WTC11 (cell line): ENCODE measurements around the gene SLC28A1. TPM values are rescaled to one million over a fixed set of nuclear protein-coding genes. Genes with fewer than 3 reads are reported as not detected.

Experiments
- ATAC-seq: fragments of 200-7000 bp; cut with Tn5 transposase; 2 replicates; pipeline ENCODE4 v1.10.0; 2021; ENCODE audit warnings: mild to moderate bottlenecking, moderate library complexity
- CTCF ChIA-PET: fragments of 300-600 bp; sonication (Branson Sonifier 250); formaldehyde crosslinking; loops from one replicate; lab custom pipeline; 2021; ENCODE audit warnings: antibody characterized with exemption; lab: Charles Lee
- POLR2A ChIA-PET: fragments of 350-600 bp; sonication (Branson Sonifier 250); formaldehyde crosslinking; loops from one replicate; lab custom pipeline; 2021; ENCODE audit warnings: antibody characterized with exemption; lab: Charles Lee
- DNase-seq: peaks from one replicate; pipeline ENCODE4 v3.0.0; 2021; ENCODE audit warnings: low spot score
- H3K27ac Mint-ChIP-seq: 2 replicates; pipeline ENCODE4 v1.8.0; 2021; ENCODE audit warnings: mixed read lengths
- H3K27me3 Mint-ChIP-seq: 2 replicates; pipeline ENCODE4 v1.8.0; 2021; ENCODE audit warnings: low read depth, mild to moderate bottlenecking, moderate library complexity, mixed read lengths
- H3K36me3 Mint-ChIP-seq: 2 replicates; pipeline ENCODE4 v1.8.0; 2021; ENCODE audit warnings: mixed read lengths
- H3K4me1 Mint-ChIP-seq: 2 replicates; pipeline ENCODE4 v1.8.0; 2022; ENCODE audit warnings: mixed read lengths
- H3K4me3 Mint-ChIP-seq: 2 replicates; pipeline ENCODE4 v1.8.0; 2021; ENCODE audit warnings: mild to moderate bottlenecking, moderate library complexity, mixed read lengths
- H3K9me3 Mint-ChIP-seq: 2 replicates; pipeline ENCODE4 v1.8.0; 2021; ENCODE audit warnings: mixed read lengths
- AR ChIP-seq: fragments of 250-450 bp; sonication (Bioruptor Pico); IDR thresholded peaks from 2 replicates; pipeline ENCODE4 v1.9.0; 2021; ENCODE audit warnings: mild to moderate bottlenecking
- ARID4B ChIP-seq: sonication (generic); formaldehyde crosslinking; IDR thresholded peaks from 2 replicates; pipeline ENCODE4 v1.8.0; 2023; ENCODE audit warnings: missing genetic modification reagents, mild to moderate bottlenecking, borderline replicate concordance
- CBFB ChIP-seq: sonication (generic); formaldehyde crosslinking; IDR thresholded peaks from 2 replicates; pipeline ENCODE4 v1.8.1; 2022; ENCODE audit warnings: mild to moderate bottlenecking, low read depth, missing genetic modification reagents
- E2F1 ChIP-seq: sonication (generic); formaldehyde crosslinking; IDR thresholded peaks from 2 replicates; pipeline ENCODE4 v1.8.0; 2022; ENCODE audit warnings: mild to moderate bottlenecking, missing genetic modification reagents
- EMX1 ChIP-seq: fragments of 250-450 bp; sonication (Bioruptor Pico); IDR thresholded peaks from 2 replicates; pipeline ENCODE4 v1.8.0; 2021; ENCODE audit warnings: mild to moderate bottlenecking
- FOXK1 ChIP-seq: sonication (generic); formaldehyde crosslinking; IDR thresholded peaks from 2 replicates; pipeline ENCODE4 v1.8.0; 2022; ENCODE audit warnings: mild to moderate bottlenecking, moderate library complexity, missing genetic modification reagents
- GABPB1 ChIP-seq: sonication (generic); formaldehyde crosslinking; IDR thresholded peaks from 2 replicates; pipeline ENCODE4 v1.8.1; 2023; ENCODE audit warnings: mild to moderate bottlenecking, missing genetic modification reagents
- NR2C2 ChIP-seq: sonication (generic); formaldehyde crosslinking; IDR thresholded peaks from 2 replicates; pipeline ENCODE4 v1.8.0; 2022; ENCODE audit warnings: mild to moderate bottlenecking, missing genetic modification reagents
- NR3C1 ChIP-seq: sonication (generic); formaldehyde crosslinking; conservative IDR thresholded peaks from 2 replicates; pipeline ENCODE4 v1.8.1; 2023; ENCODE audit warnings: low read depth, mild to moderate bottlenecking, missing genetic modification reagents
- PRDM15 ChIP-seq: sonication (generic); formaldehyde crosslinking; IDR thresholded peaks from 2 replicates; pipeline ENCODE4 v1.8.0; 2022; ENCODE audit warnings: missing genetic modification reagents
- PRRX2 ChIP-seq: fragments of 250-450 bp; sonication (Bioruptor Pico); IDR thresholded peaks from 2 replicates; pipeline ENCODE4 v1.8.0; 2021; ENCODE audit warnings: mild to moderate bottlenecking
- RORB ChIP-seq: fragments of 250-450 bp; sonication (Bioruptor Pico); IDR thresholded peaks from 2 replicates; pipeline ENCODE4 v1.9.0; 2021; ENCODE audit warnings: mild to moderate bottlenecking
- TEAD1 ChIP-seq: sonication (generic); formaldehyde crosslinking; IDR thresholded peaks from 2 replicates; pipeline ENCODE4 v1.8.0; 2022; ENCODE audit warnings: mild to moderate bottlenecking, missing genetic modification reagents
- ZNF121 ChIP-seq: sonication (generic); formaldehyde crosslinking; IDR thresholded peaks from 2 replicates; pipeline ENCODE4 v1.8.0; 2023; ENCODE audit warnings: missing genetic modification reagents
- ZNF138 ChIP-seq: sonication (generic); formaldehyde crosslinking; conservative IDR thresholded peaks from 2 replicates; pipeline ENCODE4 v1.8.1; 2022; ENCODE audit warnings: mild to moderate bottlenecking, moderate library complexity, missing genetic modification reagents
- ZNF416 ChIP-seq: fragments of 250-450 bp; sonication (Bioruptor Pico); IDR thresholded peaks from 2 replicates; pipeline ENCODE4 v1.9.0; 2021; ENCODE audit warnings: mild to moderate bottlenecking, inconsistent platforms
- ZNF532 ChIP-seq: fragments of 250-450 bp; sonication (Bioruptor Pico); IDR thresholded peaks from 2 replicates; pipeline ENCODE4 v1.9.0; 2021; ENCODE audit warnings: mild to moderate bottlenecking, borderline replicate concordance
- ZNF671 ChIP-seq: fragments of 250-450 bp; sonication (Bioruptor Pico); IDR thresholded peaks from 2 replicates; pipeline ENCODE4 v1.8.0; 2021; ENCODE audit warnings: mild to moderate bottlenecking
- total RNA-seq: library from RNA; stranded (reverse); gene quantifications from 3 replicates; pipeline ENCODE4 v1.2.3, GENCODE V29; 2021

Gene SLC28A1
- total RNA-seq, 1 experiment from 2014 or later = not detected

- TF ChIP-seq AR (CRISPR knock-in tag) = no peak
- no peak for TF ChIP-seq NR3C1
- TF ChIP-seq PRDM15 (CRISPR knock-in tag) = no peak
- no peak for TF ChIP-seq GABPB1 (CRISPR knock-in tag)
- no peak for TF ChIP-seq ZNF121 (CRISPR knock-in tag)
- TF ChIP-seq EMX1 (CRISPR knock-in tag) = no peak
- no peak for TF ChIP-seq ZNF671 (CRISPR knock-in tag)
- TF ChIP-seq ZNF532 (CRISPR knock-in tag) = no peak
Measured at GRCh38 chr15:84852212-84852611, 32.2 kb upstream of the SLC28A1 start (continued).

GRCh38 chr15:84855136-84855535, 29.3 kb upstream of the SLC28A1 start:
- ChIA-PET CTCF (interaction anchor here (1.0 kb wide), 1 partner anchor 9 kb away, joined by 3 read pairs; no protein-coding TSS in a partner anchor), POLR2A (no interaction called here)
- ATAC-seq (no peak), DNase-seq (no peak)
- no peaks in the 10 kb centered on the region for H3K4me1 Mint-ChIP-seq
- H3K9me3 Mint-ChIP-seq = no peaks in the 10 kb centered on the region
- peak overlapping the region; percentile 8; the same call in 1 of the 2 replicates for H3K27ac Mint-ChIP-seq
- H3K27me3 Mint-ChIP-seq = no peaks in the 10 kb centered on the region
- H3K36me3 Mint-ChIP-seq = peaks cover 4% of the 10 kb centered on the region
- no peak overlapping the region for H3K4me3 Mint-ChIP-seq
- TF ChIP-seq ZNF416 (CRISPR knock-in tag) = no peak
- TF ChIP-seq AR (CRISPR knock-in tag) = no peak
- TF ChIP-seq ARID4B (CRISPR knock-in tag) = no peak
- TF ChIP-seq ZNF138 (CRISPR knock-in tag) = no peak
- no peak for TF ChIP-seq RORB (CRISPR knock-in tag)
- TF ChIP-seq PRRX2 (CRISPR knock-in tag) = no peak
- TF ChIP-seq EMX1 (CRISPR knock-in tag) = no peak
- no peak for TF ChIP-seq E2F1 (CRISPR knock-in tag)
- no peak for TF ChIP-seq CBFB (CRISPR knock-in tag)
- no peak for TF ChIP-seq TEAD1 (CRISPR knock-in tag)
- no peak for TF ChIP-seq NR2C2 (CRISPR knock-in tag)
- TF ChIP-seq FOXK1 (CRISPR knock-in tag) = no peak
